Effector memory CD4-positive, alpha-beta T cell (primary cell): ENCODE results near the gene MMP27.

Experiments
- DNase-seq, 3 donors: peaks; one replicate each; pipeline ENCODE4 v3.0.0-alpha.2; 2020
- H3K27ac ChIP-seq: 2 replicates; pipeline ENCODE4 v1.7.0; 2013; ENCODE audit warnings: mild to moderate bottlenecking, low read length, moderate library complexity; ENCODE audit not compliant: insufficient read depth, poor library complexity, severe bottlenecking
- H3K27me3 ChIP-seq: replicated peaks from 2 replicates; pipeline ENCODE4 v1.7.0; 2013; ENCODE audit warnings: mild to moderate bottlenecking, low read length; ENCODE audit not compliant: insufficient read depth, control insufficient read depth, poor library complexity, severe bottlenecking
- H3K36me3 ChIP-seq: 2 replicates; pipeline ENCODE4 v1.7.0; 2013; ENCODE audit warnings: mild to moderate bottlenecking, low read length, moderate library complexity; ENCODE audit not compliant: control insufficient read depth, insufficient read depth
- H3K4me1 ChIP-seq: 2 replicates; pipeline ENCODE4 v1.7.0; 2013; ENCODE audit warnings: low read length, mild to moderate bottlenecking; ENCODE audit not compliant: control insufficient read depth, insufficient read depth, poor library complexity, severe bottlenecking
- H3K4me3 ChIP-seq: 2 replicates; pipeline ENCODE4 v1.7.0; 2013; ENCODE audit warnings: low read length, low read depth, mild to moderate bottlenecking; ENCODE audit not compliant: insufficient read depth, poor library complexity, severe bottlenecking
- H3K9me3 ChIP-seq: 2 replicates; pipeline ENCODE4 v1.7.0; 2013; ENCODE audit warnings: mild to moderate bottlenecking, low read length, moderate library complexity; ENCODE audit not compliant: control insufficient read depth

The MMP27 gene

GRCh38 chr11:102727890-102728289, 22.3 kb upstream of the MMP27 start:
- no peaks in the 10 kb centered on the region for H3K36me3 ChIP-seq
- H3K27me3 ChIP-seq, result no peaks in the 10 kb centered on the region
- no peak overlapping the region for H3K27ac ChIP-seq
- DNase-seq, result no peak
- no peak overlapping the region for H3K4me3 ChIP-seq
- no peaks in the 10 kb centered on the region for H3K4me1 ChIP-seq
- H3K9me3 ChIP-seq, result no peaks in the 10 kb centered on the region

GRCh38 chr11:102724904-102725500, 19.4 kb upstream of the MMP27 start, which contains the start of gene MMP8:
Gene MMP8 (minus strand): TSS chr11:102724954. CDS start chr11:102724855, 99 bp downstream.
- Histone ChIP-seq H3K9me3 (no peaks in the 10 kb centered on the region), H3K27me3 (no peaks in the 10 kb centered on the region), H3K36me3 (no peaks in the 10 kb centered on the region), H3K4me1 (no peaks in the 10 kb centered on the region), H3K27ac (no peak within 1 kb of the TSS), H3K4me3 (no peak within 1 kb of the TSS)
- DNase-seq, result no peak

GRCh38 chr11:102722821-102723220, 17.3 kb upstream of the MMP27 start:
- no peak overlapping the region for H3K4me3 ChIP-seq
- DNase-seq, result no peak
- no peaks in the 10 kb centered on the region for H3K4me1 ChIP-seq
- H3K27me3 ChIP-seq, result no peaks in the 10 kb centered on the region
- H3K27ac ChIP-seq, result no peak overlapping the region
- no peaks in the 10 kb centered on the region for H3K9me3 ChIP-seq
- no peaks in the 10 kb centered on the region for H3K36me3 ChIP-seq

- Histone ChIP-seq H3K4me3 (no peak overlapping the region), H3K4me1 (no peaks in the 10 kb centered on the region), H3K9me3 (no peaks in the 10 kb centered on the region), H3K27me3 (no peaks in the 10 kb centered on the region), H3K27ac (no peak overlapping the region), H3K36me3 (no peaks in the 10 kb centered on the region)
- DNase-seq, result no peak
Measured at GRCh38 chr11:102719620-102720277, 14.2 kb upstream of the MMP27 start.

GRCh38 chr11:102717280-102717679, 11.7 kb upstream of the MMP27 start:
- Histone ChIP-seq H3K27me3 (no peaks in the 10 kb centered on the region), H3K27ac (no peak overlapping the region), H3K4me3 (no peak overlapping the region), H3K9me3 (no peaks in the 10 kb centered on the region), H3K4me1 (no peaks in the 10 kb centered on the region), H3K36me3 (no peaks in the 10 kb centered on the region)
- DNase-seq, result no peak

GRCh38 chr11:102716527-102716926, 11.0 kb upstream of the MMP27 start:
- H3K9me3 ChIP-seq, result no peaks in the 10 kb centered on the region
- no peak for DNase-seq
- H3K27me3 ChIP-seq, result no peaks in the 10 kb centered on the region
- H3K4me3 ChIP-seq, result no peak overlapping the region
- H3K4me1 ChIP-seq, result no peaks in the 10 kb centered on the region
- no peaks in the 10 kb centered on the region for H3K36me3 ChIP-seq
- no peak overlapping the region for H3K27ac ChIP-seq

- Histone ChIP-seq H3K4me1 (no peaks in the 10 kb centered on the region), H3K27me3 (no peaks in the 10 kb centered on the region), H3K36me3 (no peaks in the 10 kb centered on the region), H3K4me3 (no peak overlapping the region), H3K9me3 (no peaks in the 10 kb centered on the region), H3K27ac (no peak overlapping the region)
- DNase-seq, result no peak
Measured at GRCh38 chr11:102712137-102712536, 6.6 kb upstream of the MMP27 start.

GRCh38 chr11:102709201-102709945, 3.8 kb upstream of the MMP27 start:
- H3K27ac ChIP-seq, result no peak overlapping the region
- H3K9me3 ChIP-seq, result no peaks in the 10 kb centered on the region
- no peaks in the 10 kb centered on the region for H3K27me3 ChIP-seq
- H3K36me3 ChIP-seq, result no peaks in the 10 kb centered on the region
- H3K4me3 ChIP-seq, result no peak overlapping the region
- DNase-seq, result no peak
- H3K4me1 ChIP-seq, result no peaks in the 10 kb centered on the region

- no peaks in the 10 kb centered on the region for H3K4me1 ChIP-seq
- H3K9me3 ChIP-seq, result no peaks in the 10 kb centered on the region
- no peak overlapping the region for H3K27ac ChIP-seq
- H3K36me3 ChIP-seq, result no peaks in the 10 kb centered on the region
- DNase-seq, result no peak
- no peak overlapping the region for H3K4me3 ChIP-seq
- H3K27me3 ChIP-seq, result no peaks in the 10 kb centered on the region
Measured at GRCh38 chr11:102708654-102709053, 3.1 kb upstream of the MMP27 start.

GRCh38 chr11:102704841-102705240, 728 bp downstream of the MMP27 start:
- Histone ChIP-seq H3K36me3 (no peaks in the 10 kb centered on the region), H3K27me3 (no peaks in the 10 kb centered on the region), H3K4me3 (no peak overlapping the region), H3K9me3 (no peaks in the 10 kb centered on the region), H3K4me1 (no peaks in the 10 kb centered on the region), H3K27ac (no peak overlapping the region)
- DNase-seq, result no peak
